B cell (primary cell): ENCODE measurements around the gene YARS1. TPM values are rescaled to one million over a fixed set of nuclear protein-coding genes. Genes with fewer than 3 reads are reported as not detected.

Experiments used
- ATAC-seq: fragments of 200-7000 bp; cut with Tn5 transposase; one replicate; pipeline ENCODE4 v1.10.0; 2021; ENCODE audit warnings: low read depth, mild to moderate bottlenecking, moderate number of reproducible peaks, moderate library complexity
- CTCF ChIA-PET: fragments of 350-600 bp; sonication (Branson Sonifier 250); formaldehyde crosslinking; loops from one replicate; lab custom pipeline; 2021; ENCODE audit warnings: antibody characterized with exemption, inconsistent platforms; lab: Charles Lee
- POLR2A ChIA-PET: fragments of 350-600 bp; sonication (Branson Sonifier 250); formaldehyde crosslinking; loops from one replicate; lab custom pipeline; 2021; ENCODE audit warnings: antibody characterized with exemption; lab: Charles Lee
- DNase-seq: peaks from one replicate; pipeline ENCODE4 v3.0.0; 2013
- H2AFZ ChIP-seq: 2 replicates; pipeline ENCODE4 v1.6.1; 2012; ENCODE audit warnings: mild to moderate bottlenecking, low read depth, low read length; ENCODE audit not compliant: insufficient read depth, poor library complexity, severe bottlenecking
- H3K27ac ChIP-seq, 2 donors: 1 replicate in 1 of 2; 2 replicates in 1 of 2; pipeline ENCODE4 v1.5.1; 2012 to 2013; ENCODE audit warnings: low read length in 2 of 2, mild to moderate bottlenecking in 2 of 2, moderate library complexity in 1 of 2
- H3K27me3 ChIP-seq, 4 experiments: fragments of 200-600 bp in 1 of 4; sonication (generic) in 1 of 4; replicated peaks in 1 of 4; 1 replicate in 2 of 4; 2 replicates in 2 of 4; pipeline versions ENCODE4 v1.6.1 to v1.7.0; 2013 to 2016; ENCODE audit warnings: low read length in 3 of 4, mild to moderate bottlenecking in 2 of 4, mixed read lengths in 1 of 4, moderate library complexity in 1 of 4; ENCODE audit not compliant: insufficient read depth in 4 of 4, control insufficient read depth in 3 of 4; ENCODE audit errors: control extremely low read depth in 1 of 4
- H3K36me3 ChIP-seq, 2 experiments: replicated peaks in 1 of 2; 1 replicate in 1 of 2; 2 replicates in 1 of 2; pipeline versions ENCODE4 v1.6.1 to v1.7.1; 2013; ENCODE audit warnings: low read length in 1 of 2; ENCODE audit not compliant: insufficient read depth in 2 of 2, control insufficient read depth in 1 of 2; ENCODE audit errors: control extremely low read depth in 1 of 2, extremely low read depth in 1 of 2
- H3K4me1 ChIP-seq, 2 donors: fragments of 200-600 bp in 1 of 2; sonication (generic) in 1 of 2; 1 replicate in 1 of 2; 2 replicates in 1 of 2; pipeline versions ENCODE4 v1.5.1 to v1.6.1; 2013 to 2017; ENCODE audit warnings: low read length in 2 of 2; ENCODE audit not compliant: control insufficient read depth in 2 of 2, insufficient read depth in 2 of 2
- H3K4me2 ChIP-seq: replicated peaks from 2 replicates; pipeline ENCODE3; 2012; ENCODE audit warnings: mild to moderate bottlenecking, low read depth, low read length; ENCODE audit not compliant: poor library complexity, severe bottlenecking
- H3K4me3 ChIP-seq, 5 experiments: fragments of 200-600 bp in 1 of 5; sonication (generic) in 1 of 5; 1 replicate in 3 of 5; 2 replicates in 2 of 5; pipeline versions ENCODE4 v1.5.1 to v1.7.0; 2011 to 2016; ENCODE audit warnings: low read length in 4 of 5, mild to moderate bottlenecking in 4 of 5, low read depth in 2 of 5, control low read depth in 1 of 5, moderate library complexity in 1 of 5; ENCODE audit not compliant: insufficient read depth in 1 of 5; ENCODE audit errors: control extremely low read depth in 1 of 5, extremely low read depth in 1 of 5
- H3K79me2 ChIP-seq: fragments of 200-600 bp; sonication (generic); one replicate; pipeline ENCODE4 v1.6.0; 2016; ENCODE audit warnings: low read length; ENCODE audit not compliant: control insufficient read depth, insufficient read depth
- H3K9ac ChIP-seq: fragments of 200-600 bp; sonication (generic); 2 replicates; pipeline ENCODE4 v1.6.1; 2017; ENCODE audit warnings: mild to moderate bottlenecking, low read length, moderate library complexity
- H3K9me3 ChIP-seq, 3 donors: one replicate each; pipeline versions ENCODE4 v1.6.1 to v1.7.1; 2013; ENCODE audit warnings: low read length in 2 of 3; ENCODE audit not compliant: control insufficient read depth in 2 of 3, insufficient read depth in 1 of 3; ENCODE audit errors: control extremely low read depth in 1 of 3
- H4K20me1 ChIP-seq: 2 replicates; pipeline ENCODE4 v1.6.0; 2012; ENCODE audit warnings: mild to moderate bottlenecking, low read length; ENCODE audit not compliant: insufficient read depth, control insufficient read depth, poor library complexity, severe bottlenecking
- H3K27ac Mint-ChIP-seq: one replicate; pipeline ENCODE4 v1.8.0; 2021; ENCODE audit warnings: mixed read lengths
- H3K27me3 Mint-ChIP-seq: one replicate; pipeline ENCODE4 v1.8.0; 2021; ENCODE audit warnings: mixed read lengths
- H3K4me1 Mint-ChIP-seq: one replicate; pipeline ENCODE4 v1.8.0; 2021; ENCODE audit warnings: mixed read lengths
- H3K4me3 Mint-ChIP-seq: one replicate; pipeline ENCODE4 v1.8.0; 2021; ENCODE audit warnings: mixed read lengths
- H3K9me3 Mint-ChIP-seq: one replicate; pipeline ENCODE4 v1.8.0; 2022; ENCODE audit warnings: mixed read lengths; ENCODE audit not compliant: insufficient read depth
- CTCF ChIP-seq: fragments of 200-600 bp; IDR thresholded peaks from one replicate; pipeline ENCODE4 v1.8.0; 2022; ENCODE audit warnings: antibody characterized with exemption, mild to moderate bottlenecking
- EZH2 ChIP-seq: IDR thresholded peaks from 2 replicates; pipeline ENCODE4 v1.6.1; 2012; ENCODE audit warnings: borderline replicate concordance, low read depth, mild to moderate bottlenecking, moderate library complexity, low read length; ENCODE audit not compliant: insufficient read depth, poor library complexity, severe bottlenecking
- WGBS: methylation state at CpG from one replicate; pipeline ENCODE4 v1.1.5; 2013; ENCODE audit warnings: missing lambda C conversion rate; ENCODE audit not compliant: insufficient coverage; 5-methylcytosine and 5-hydroxymethylcytosine counted together
- intact Hi-C: fragments of 100-400 bp; cut with micrococcal nuclease; formaldehyde crosslinking; loops from one replicate; pipeline ENCODE4 v1.10.0; 2022
- polyA minus RNA-seq: library from RNA; depleted of rRNA, polyadenylated mRNA; stranded (reverse); fragments of >200 nt; gene quantifications from 2 replicates; pipeline ENCODE4 v1.2.3, GENCODE V29; 2012
- polyA plus RNA-seq: library from polyadenylated mRNA; depleted of rRNA; stranded (reverse); fragments of >200 nt; gene quantifications from 2 replicates; pipeline ENCODE4 v1.2.3, GENCODE V29; 2012
- total RNA-seq, 2 donors: library from RNA; stranded (reverse); fragments of 120-200 nt in 1 of 2; gene quantifications; 1 replicate in 1 of 2; 2 replicates in 1 of 2; pipeline versions ENCODE4 v1.2.3 to v1.2.4, GENCODE V29; 2013 to 2022

YARS1 gene
- total RNA-seq (70.7 and 73.2 TPM in 2 replicates), polyA plus RNA-seq (33.0 and 38.6 TPM in 2 replicates), polyA minus RNA-seq (15.8 and 35.2 TPM in 2 replicates)
- 46.7 TPM for total RNA-seq (2013)

GRCh38 chr1:32817159-32817814, at the start of gene YARS1, which contains the start of gene S100PBP:
TSS of gene YARS1 (minus strand) at chr1:32817358. CDS start at chr1:32817244, 114 bp downstream.
TSS of gene S100PBP (plus strand) at chr1:32817653. CDS start at chr1:32826100, 8,447 bp downstream.
- Mint-ChIP-seq H3K4me3 (peak within 1 kb of the TSS; percentile 98), H3K27me3 (no peaks in the 10 kb centered on the region), H3K9me3 (no peaks in the 10 kb centered on the region), H3K4me1 (peaks cover 55% of the 10 kb centered on the region), H3K27ac (peak within 1 kb of the TSS; percentile 99)
- TF ChIP-seq EZH2: no peak
- TF ChIP-seq CTCF: no peak
- peaks cover 0 to 2% of the 10 kb centered on the region in 2 experiments for H3K36me3 ChIP-seq
- H3K4me2 ChIP-seq: peak within 1 kb of the TSS; percentile 81
- H3K27me3 ChIP-seq: no peaks in the 10 kb centered on the region
- peak within 1 kb of the TSS; percentile 65 to 97 (median 95) for H3K4me3 ChIP-seq
- ChIA-PET POLR2A (interaction anchor here (0.5 to 1.6 kb wide), 6 partner anchors 28 to 880 kb away, joined by 3 to 4 read pairs (median 3); partner anchors contain the start of genes HDAC1 and RBBP4), CTCF (interaction anchor here (0.7 to 2.4 kb wide), 3 partner anchors 9 to 55 kb away, joined by 3 to 7 read pairs (median 4); no protein-coding TSS in a partner anchor)
- peak within 1 kb of the TSS; percentile 87 for H3K9ac ChIP-seq
- peak within 1 kb of the TSS; percentile 89 for H2AFZ ChIP-seq
- WGBS: under 1% methylated on average over 54 of the region's 55 CpGs
- H3K4me1 ChIP-seq: peaks cover 36 to 57% of the 10 kb centered on the region in 2 donors
- DNase-seq: peak; percentile 98
- H3K79me2 ChIP-seq: peaks cover 85% of the 10 kb centered on the region
- peaks cover 0 to 2% (median 0%) of the 10 kb centered on the region in 3 donors for H3K9me3 ChIP-seq
- ATAC-seq: peak; percentile 95
- intact Hi-C loops: loop anchor here (1.0 to 10.0 kb wide), 10 partner anchors 65 to 1172 kb away; partner anchors contain the start of genes AZIN2, BSDC1, KPNA6 and PEF1
- H3K27ac ChIP-seq: peak within 1 kb of the TSS; percentile 78 to 88
- H4K20me1 ChIP-seq: peaks cover 15% of the 10 kb centered on the region
